Activated T-helper 9 cell treated with anti-CD3 and anti-CD28 coated beads, Interleukin-2, amount 50 U/mL, for 16 hours (primary cell): Measurements from ENCODE around the gene HES6.

Source experiments
- DNase-seq: peaks from one replicate; pipeline ENCODE4 v3.0.0-alpha.2; 2020; ENCODE audit warnings: low read depth

Gene HES6

DNA sequence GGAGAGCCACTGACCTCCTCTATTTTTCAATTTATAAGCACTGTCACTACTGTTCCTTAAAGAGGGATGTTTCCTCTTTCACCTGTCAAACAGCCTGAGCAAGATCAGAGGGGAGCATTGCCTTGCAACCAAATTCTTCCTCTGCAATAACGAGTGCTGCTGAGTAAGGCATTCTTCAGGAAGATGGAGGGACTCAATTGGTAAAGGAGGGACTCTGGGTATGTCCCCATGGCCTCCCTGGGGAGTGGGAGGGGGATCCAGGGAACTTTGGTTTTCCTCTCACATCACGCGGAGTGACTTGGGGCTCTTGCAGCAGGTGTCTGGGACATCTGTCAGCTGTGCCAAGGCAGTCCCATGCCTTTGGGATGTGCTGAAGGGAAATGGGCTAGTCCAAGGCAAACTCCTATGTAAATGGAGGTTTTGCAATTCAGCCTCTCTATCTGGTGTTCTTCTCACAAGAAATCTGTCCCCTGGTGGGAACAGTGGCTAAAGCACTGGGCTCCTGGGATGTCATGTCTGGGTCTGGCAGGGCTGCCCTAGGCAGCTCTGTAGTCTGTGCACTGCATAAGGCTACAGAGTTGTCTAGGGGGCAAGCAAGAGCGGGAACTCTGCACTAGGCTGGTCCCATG lies 14.4 kb upstream of the HES6 start:
- DNase-seq, result no peak

DNA sequence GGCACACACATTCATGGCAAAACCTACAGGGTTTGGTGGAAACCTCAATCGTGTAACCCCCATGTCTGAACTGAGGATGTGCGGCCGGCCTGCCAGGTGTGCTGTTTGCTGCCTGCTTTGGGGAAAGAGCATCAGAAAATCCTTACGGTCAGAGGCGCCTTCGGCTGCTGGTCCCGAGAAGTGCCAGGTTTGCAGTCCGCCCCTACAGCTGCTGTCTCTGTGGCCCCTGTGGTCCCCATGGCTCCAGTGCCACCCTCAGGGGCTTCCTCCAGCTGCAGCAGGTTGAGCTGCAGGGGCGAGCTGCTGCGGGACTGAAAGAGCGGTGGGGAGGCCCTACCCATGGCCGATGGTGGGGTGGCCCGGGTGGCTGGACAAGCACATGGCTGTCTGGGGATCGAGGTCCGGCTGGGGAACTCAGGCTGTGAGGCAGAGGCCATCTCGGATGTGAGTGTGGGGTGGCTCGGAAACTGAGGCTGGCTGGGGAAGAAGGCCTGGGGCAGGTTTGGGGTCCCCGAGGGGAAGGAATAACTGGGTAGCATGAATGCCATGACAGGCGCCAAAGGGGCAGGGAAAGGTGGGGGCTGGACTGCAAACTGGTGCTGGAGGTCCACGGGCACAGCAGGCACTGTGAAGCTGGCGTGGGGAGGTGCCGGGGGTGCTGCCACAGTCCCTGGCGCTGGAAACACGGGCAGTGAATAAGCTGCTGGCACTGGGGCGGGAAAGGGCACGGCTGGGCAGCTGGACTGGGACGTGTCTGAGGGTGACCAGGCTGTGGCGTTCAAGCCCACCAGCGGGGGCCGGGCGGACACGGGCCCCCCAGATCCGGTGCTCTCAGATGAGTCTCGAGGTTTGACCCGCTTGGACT lies 13.2 kb upstream of the HES6 start:
- no peak for DNase-seq

GRCh38 chr2:238251986-238252385 lies 12.1 kb upstream of the HES6 start:
- no peak for DNase-seq

DNA sequence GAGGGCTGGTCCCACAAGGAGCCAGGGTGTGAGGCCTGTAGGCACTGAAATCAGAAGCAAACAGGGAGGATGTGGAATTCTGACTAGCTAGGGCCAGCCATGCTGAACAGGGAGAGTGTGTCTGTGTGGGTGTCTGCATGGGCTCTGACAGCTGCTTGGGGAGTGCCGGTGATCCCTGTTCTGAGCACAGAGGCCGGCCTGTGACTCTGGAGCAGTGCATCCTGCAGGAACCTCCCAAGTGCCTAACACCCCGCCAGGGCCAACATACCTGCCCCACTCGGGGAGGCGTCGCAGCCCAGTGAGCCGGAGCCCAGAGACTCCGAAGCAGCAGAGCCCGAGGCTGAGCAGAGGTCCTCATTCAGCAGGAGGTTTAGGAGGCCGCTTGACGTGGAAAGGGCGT lies 11.5 kb upstream of the HES6 start:
- DNase-seq, result no peak

DNA sequence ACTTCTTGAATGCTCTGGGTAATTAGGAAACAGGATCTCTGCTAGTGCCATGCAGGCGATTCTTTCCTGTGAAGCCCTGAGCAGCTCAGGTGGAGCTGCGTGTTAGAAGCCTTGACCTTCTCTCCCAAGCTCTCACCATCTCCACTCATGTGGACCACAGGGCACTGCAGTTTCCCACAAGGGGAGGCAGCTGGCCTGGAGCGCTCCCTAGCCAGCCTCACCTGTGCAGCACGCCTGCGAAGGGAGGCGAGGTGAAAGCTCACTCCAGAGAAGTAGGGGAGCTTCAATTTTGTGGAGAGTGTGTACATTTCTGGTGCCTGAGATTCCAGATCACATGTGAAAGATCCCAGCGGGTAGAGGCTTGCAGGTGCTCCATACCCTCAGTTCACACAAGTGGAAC lies 11.1 kb upstream of the HES6 start:
- no peak for DNase-seq

- DNase-seq, result no peak
These were observed 8.1 kb upstream of the HES6 start for GRCh38 chr2:238247841-238248453.

DNA sequence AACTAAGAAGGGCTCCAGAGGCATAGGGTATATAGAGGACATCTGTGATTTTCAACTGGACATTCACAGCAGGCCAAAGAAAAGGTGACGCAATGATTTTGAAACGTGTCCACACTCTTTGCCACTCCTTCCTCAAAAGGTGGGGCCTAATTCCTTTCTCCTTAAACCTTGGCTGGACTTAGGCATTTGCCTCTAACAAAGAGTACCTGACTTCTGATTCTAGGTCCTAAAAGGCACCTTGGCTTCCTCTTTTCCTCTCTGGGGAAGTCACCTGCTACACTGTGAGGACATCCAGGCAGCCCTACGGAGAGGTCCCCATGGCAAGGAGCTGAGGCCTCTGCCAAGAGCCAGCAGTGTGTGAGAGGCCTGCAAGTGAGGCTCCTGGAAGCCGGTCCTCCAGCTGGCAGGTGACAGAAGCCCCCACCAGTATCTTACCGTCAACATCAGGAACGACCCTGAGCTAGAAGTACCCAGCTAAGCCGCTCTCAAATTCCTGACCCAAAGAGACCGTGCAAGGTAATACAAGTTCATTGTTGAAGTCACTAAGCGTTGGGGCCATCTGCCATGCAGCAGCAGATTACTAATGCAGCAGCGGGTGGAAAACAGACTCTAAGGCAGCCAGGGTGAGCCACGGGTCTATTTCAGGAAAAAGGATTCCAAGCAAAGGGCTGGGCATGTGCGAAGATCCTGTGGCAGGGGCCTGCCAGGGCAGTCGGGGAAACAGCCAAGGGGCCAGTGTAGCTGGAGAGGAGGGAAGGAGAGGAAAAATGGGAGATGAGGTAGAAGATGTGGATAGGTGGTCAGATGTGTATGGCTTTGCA lies 7.4 kb upstream of the HES6 start:
- no peak for DNase-seq

DNA sequence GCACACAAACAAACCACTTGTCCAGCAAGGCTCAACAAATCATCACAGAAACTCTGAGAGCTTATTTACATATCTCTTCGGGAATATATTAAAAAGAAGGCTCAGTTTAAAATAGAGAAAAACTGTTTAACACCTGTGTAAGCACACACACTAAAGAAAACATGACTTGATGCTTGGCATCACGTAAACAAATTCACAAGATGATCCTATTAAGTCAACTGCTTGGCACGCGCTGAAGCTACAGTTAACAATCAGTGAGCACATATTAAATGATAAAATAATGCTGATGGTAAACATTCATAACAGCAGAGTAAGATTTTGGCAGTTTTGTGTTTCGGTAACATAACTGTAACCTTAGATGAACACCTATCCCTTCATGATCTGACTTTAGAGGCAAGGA lies 4.3 kb upstream of the HES6 start:
- no peak for DNase-seq

GRCh38 chr2:238243496-238244076 lies 3.7 kb upstream of the HES6 start:
- no peak for DNase-seq

DNA sequence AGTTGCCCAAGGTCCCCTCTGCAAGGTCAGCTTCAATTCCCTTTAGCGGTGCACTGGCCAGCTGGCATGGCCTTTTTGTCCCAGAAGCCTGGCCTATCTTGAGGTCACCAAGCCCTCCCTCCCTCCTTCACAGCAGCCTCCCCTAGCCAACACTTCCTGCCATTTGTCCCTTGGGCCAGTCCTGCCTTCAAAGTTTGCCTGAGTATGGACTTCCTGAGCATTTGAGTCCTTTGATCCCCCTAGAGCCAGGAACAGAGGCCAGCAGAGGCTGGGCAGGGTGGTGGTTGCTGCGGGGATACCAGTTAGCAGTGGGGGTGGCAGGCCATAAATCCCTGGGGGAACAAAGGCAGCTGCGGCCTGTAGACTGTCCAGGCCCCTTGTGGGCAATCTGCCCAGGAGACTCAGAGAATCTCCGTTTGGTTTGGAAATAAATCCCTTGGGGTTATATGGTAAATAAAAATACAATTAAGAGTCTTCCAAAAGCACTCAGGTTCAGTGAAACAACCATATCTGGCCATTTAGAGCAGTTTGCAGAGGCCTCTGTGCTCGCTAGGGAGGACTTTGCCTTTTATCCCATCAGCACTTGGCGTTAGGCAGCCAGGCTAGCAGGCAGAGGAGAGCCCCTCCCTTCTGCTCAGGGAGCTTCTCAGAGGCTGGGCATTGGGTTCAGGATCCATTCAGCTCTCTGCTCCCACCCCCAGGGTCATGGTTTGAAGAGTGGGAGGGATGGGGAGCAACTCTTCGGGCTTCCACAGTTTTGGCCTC lies 3.1 kb upstream of the HES6 start:
- DNase-seq, result no peak

GRCh38 chr2:238241970-238242369 lies 2.1 kb upstream of the HES6 start:
- DNase-seq, result no peak

DNA sequence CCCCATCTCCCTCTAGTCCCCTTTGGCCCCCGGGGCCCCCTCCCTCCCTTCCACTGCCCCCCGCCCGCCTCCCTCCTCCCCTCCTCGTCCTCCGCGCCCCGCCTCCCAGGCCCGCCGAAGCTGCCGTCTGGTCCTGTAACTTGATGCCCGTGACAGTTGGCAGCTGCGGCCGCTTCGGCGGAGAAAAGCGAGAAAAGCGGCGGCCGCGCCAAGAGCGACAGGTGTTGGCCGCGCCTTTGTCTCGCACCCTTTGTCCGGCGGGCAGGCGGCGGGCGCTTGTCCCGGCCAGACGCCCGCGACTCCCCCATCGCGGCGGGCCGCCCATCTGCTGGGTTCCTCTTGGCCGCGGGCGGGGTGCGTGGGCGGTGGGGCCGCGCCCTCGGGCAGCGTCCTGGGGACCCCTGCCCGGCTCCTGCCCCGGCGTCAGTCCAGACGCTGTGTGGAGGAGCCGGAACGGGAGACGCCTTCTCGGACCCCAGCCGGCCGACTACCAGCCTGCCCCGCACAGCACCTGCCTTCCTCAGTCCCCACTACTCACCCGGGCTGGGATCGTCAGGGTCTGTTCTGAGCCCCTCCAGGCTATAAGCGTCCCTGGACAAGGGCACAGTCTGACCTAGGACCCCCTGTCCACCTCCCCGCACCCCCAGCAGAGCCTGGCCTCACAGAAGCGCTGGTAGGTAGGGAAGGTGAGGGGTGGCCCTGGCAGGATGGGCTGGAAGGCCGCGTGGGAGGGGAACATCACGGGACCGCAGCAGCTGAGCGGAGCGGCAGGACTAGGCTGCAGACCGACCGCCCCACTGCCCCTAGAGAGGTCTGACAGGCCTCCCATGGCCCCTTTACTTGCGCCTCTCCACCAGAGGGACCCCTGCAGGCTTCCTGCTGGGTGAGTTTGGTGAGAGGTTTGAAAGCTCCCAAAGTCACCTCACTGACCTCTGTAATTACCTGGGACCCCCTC lies 1.2 kb upstream of the HES6 start:
- DNase-seq, result no peak

- DNase-seq, result peak; percentile 26
These were observed 335 bp downstream of the HES6 start for GRCh38 chr2:238239543-238239862.

GRCh38 chr2:238238766-238239542 lies 884 bp downstream of the HES6 start:
- peak; percentile 31 for DNase-seq

GRCh38 chr2:238238311-238238765 lies 1.5 kb downstream of the HES6 start:
- DNase-seq, result no peak

- no peak for DNase-seq
These were observed 2.3 kb downstream of the HES6 start for GRCh38 chr2:238237431-238238135.

DNA sequence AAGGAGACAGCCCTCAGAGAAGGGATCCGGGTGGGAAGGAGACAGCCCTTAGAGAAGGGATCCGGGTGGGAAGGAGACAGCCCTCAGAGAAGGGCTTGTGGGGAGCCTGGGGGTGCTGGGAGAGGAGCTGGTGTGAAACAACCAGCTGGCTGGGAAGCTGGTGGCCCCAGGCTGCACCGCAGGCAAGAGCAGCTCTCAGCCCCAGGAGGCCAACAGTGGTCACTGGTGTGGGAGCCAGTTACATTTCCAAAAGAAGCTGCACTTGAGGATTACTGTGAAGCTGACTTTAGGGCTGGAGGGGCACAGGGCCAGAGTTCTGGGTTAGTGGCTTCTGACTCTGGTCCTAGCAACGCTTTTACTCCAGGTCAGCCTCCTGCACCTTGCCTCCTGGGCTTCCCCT lies 3.3 kb downstream of the HES6 start:
- DNase-seq, result no peak

DNA sequence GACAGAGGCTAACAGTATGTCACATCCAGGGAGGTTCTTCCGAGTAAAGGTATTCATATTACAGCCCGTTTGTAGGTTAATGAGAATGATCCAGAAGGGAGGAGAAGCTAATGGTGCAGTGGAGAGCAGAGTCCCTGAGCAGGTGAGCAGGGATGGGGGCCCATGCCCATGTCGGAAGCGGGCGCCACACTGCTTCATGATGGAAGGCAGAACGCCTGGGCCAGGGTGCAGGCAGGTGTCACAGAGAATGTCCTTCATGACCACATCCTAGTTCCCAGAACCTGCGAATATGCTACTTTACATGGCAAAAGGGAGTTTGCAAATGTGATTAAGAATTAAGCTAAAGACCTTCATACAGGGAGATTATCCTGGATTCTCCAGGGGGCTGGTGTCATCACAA lies 4.0 kb downstream of the HES6 start:
- DNase-seq, result no peak

- no peak for DNase-seq
These were observed 4.5 kb downstream of the HES6 start for GRCh38 chr2:238235331-238235732.
